ENCODE results near the gene RFNG. TPM values are rescaled to one million over a fixed set of nuclear protein-coding genes. Genes with fewer than 3 reads are reported as not detected.

RFNG gene
- polyA plus RNA-seq, 1 donor (not counting 4 experiments of a cell fraction or from before 2014, with no cell fraction given), result 10.2 TPM

GRCh38 chr17:82055965-82056728 is 4.5 kb upstream of the RFNG start:
- TF ChIP-seq EZH2 (IDR thresholded peaks at IDR 0.05; ENCODE audit: low read length), result no peak
- TF ChIP-seq CTCF (optimal IDR thresholded peaks at IDR 0.05 in 1 of 3, IDR thresholded peaks at IDR 0.05 in 1 of 3, conservative IDR thresholded peaks at IDR 0.05 in 1 of 3; ENCODE audit: extremely low read depth in 1 of 3, insufficient read depth in 2 of 3, low read length in 3 of 3), result no peak
- Histone ChIP-seq H3K27ac (ENCODE audit: control insufficient read depth, insufficient read depth, low read length) (no peak overlapping the region), H3K9ac (ENCODE audit: control insufficient read depth, extremely low read depth, insufficient read depth, low read length) (no peak overlapping the region), H3K9me1 (ENCODE audit: control insufficient read depth, extremely low read depth, insufficient read depth, low read length) (no peaks in the 10 kb centered on the region), H4K20me1 (ENCODE audit: control insufficient read depth, extremely low read depth, insufficient read depth, low read length) (no peaks in the 10 kb centered on the region), H3K36me3 (ENCODE audit: control insufficient read depth in 2 of 2, extremely low read depth in 1 of 2, insufficient read depth in 2 of 2, low read length in 2 of 2) (peaks cover 30 to 40% of the 10 kb centered on the region in 2 experiments), H3K4me2 (ENCODE audit: control insufficient read depth, extremely low read depth, insufficient read depth, low read depth, low read length) (no peak overlapping the region), H3K4me1 (ENCODE audit: control insufficient read depth, extremely low read depth, insufficient read depth, low read length) (peaks cover 6% of the 10 kb centered on the region), H3K9me3 (ENCODE audit: control insufficient read depth, low read depth, low read length) (no peaks in the 10 kb centered on the region), H3K79me2 (ENCODE audit: control insufficient read depth, insufficient read depth, low read length) (peaks cover 20% of the 10 kb centered on the region), H3K27me3 (ENCODE audit: control insufficient read depth, extremely low read depth, insufficient read depth, low read length) (no peaks in the 10 kb centered on the region), H2AFZ (ENCODE audit: control insufficient read depth, low read length) (no peak overlapping the region), H3K4me3 (ENCODE audit: control insufficient read depth in 2 of 3, extremely low read depth in 1 of 3, insufficient read depth in 2 of 3, low read depth in 1 of 3, low read length in 3 of 3) (no peak overlapping the region)
- no peak for DNase-seq (ENCODE audit: low read depth, low spot score)
- no peak for FAIRE-seq
- dilution Hi-C loops (cut with MboI; ENCODE audit: extremely low pct_ligation_motif_present, low sequenced_read_pairs), result no loop called here

GRCh38 chr17:82055023-82055964 is 3.7 kb upstream of the RFNG start:
- H3K9me3 ChIP-seq (ENCODE audit: control insufficient read depth, low read depth, low read length), result no peaks in the 10 kb centered on the region
- H3K4me2 ChIP-seq (ENCODE audit: control insufficient read depth, extremely low read depth, insufficient read depth, low read depth, low read length), result no peak overlapping the region
- TF ChIP-seq CTCF (optimal IDR thresholded peaks at IDR 0.05 in 1 of 3, IDR thresholded peaks at IDR 0.05 in 1 of 3, conservative IDR thresholded peaks at IDR 0.05 in 1 of 3; ENCODE audit: extremely low read depth in 1 of 3, insufficient read depth in 2 of 3, low read length in 3 of 3), result no peak
- no peak for TF ChIP-seq EZH2 (IDR thresholded peaks at IDR 0.05; ENCODE audit: low read length)
- no peak overlapping the region for H2AFZ ChIP-seq (ENCODE audit: control insufficient read depth, low read length)
- no peak for FAIRE-seq
- peaks cover 26 to 36% of the 10 kb centered on the region in 2 experiments for H3K36me3 ChIP-seq (ENCODE audit: control insufficient read depth in 2 of 2, extremely low read depth in 1 of 2, insufficient read depth in 2 of 2, low read length in 2 of 2)
- H3K9me1 ChIP-seq (ENCODE audit: control insufficient read depth, extremely low read depth, insufficient read depth, low read length), result no peaks in the 10 kb centered on the region
- no peaks in the 10 kb centered on the region for H3K27me3 ChIP-seq (ENCODE audit: control insufficient read depth, extremely low read depth, insufficient read depth, low read length)
- no peaks in the 10 kb centered on the region for H4K20me1 ChIP-seq (ENCODE audit: control insufficient read depth, extremely low read depth, insufficient read depth, low read length)
- H3K4me3 ChIP-seq (ENCODE audit: control insufficient read depth in 2 of 3, extremely low read depth in 1 of 3, insufficient read depth in 2 of 3, low read depth in 1 of 3, low read length in 3 of 3), result no peak overlapping the region
- dilution Hi-C loops (cut with MboI; ENCODE audit: extremely low pct_ligation_motif_present, low sequenced_read_pairs), result no loop called here
- no peak for DNase-seq (ENCODE audit: low read depth, low spot score)
- peaks cover 25% of the 10 kb centered on the region for H3K79me2 ChIP-seq (ENCODE audit: control insufficient read depth, insufficient read depth, low read length)
- H3K4me1 ChIP-seq (ENCODE audit: control insufficient read depth, extremely low read depth, insufficient read depth, low read length), result peaks cover 11% of the 10 kb centered on the region
- no peak overlapping the region for H3K27ac ChIP-seq (ENCODE audit: control insufficient read depth, insufficient read depth, low read length)
- no peak overlapping the region for H3K9ac ChIP-seq (ENCODE audit: control insufficient read depth, extremely low read depth, insufficient read depth, low read length)

Data from keratinocyte (primary cell).